Activated CD8-positive, alpha-beta memory T cell treated with anti-CD3 and anti-CD28 coated beads, Interleukin-2, amount 50 U/mL, for 24 hours (primary cell): ENCODE data around the gene CUEDC2.
A peak's percentile ranks its signal among the peaks of the same experiment; 100 is the strongest.

Experiments
- DNase-seq: peaks from one replicate; pipeline ENCODE4 v3.0.0-alpha.2; 2020; ENCODE audit errors: extremely low read depth

The CUEDC2 gene

GRCh38 chr10:102396730-102397151 lies 35.6 kb downstream of the CUEDC2 start:
- DNase-seq, result no peak

GRCh38 chr10:102396317-102396650 lies 36.1 kb downstream of the CUEDC2 start:
- no peak for DNase-seq

- DNase-seq, result peak; percentile 76
Measured at GRCh38 chr10:102395400-102396316, 36.7 kb downstream of the CUEDC2 start, which contains the start of gene NFKB2. NFKB2 (plus strand) TSS chr10:102395705; CDS start chr10:102395960, 255 bp downstream.

- peak; percentile 31 for DNase-seq
Measured at GRCh38 chr10:102394801-102395399, 37.5 kb downstream of the CUEDC2 start.

- DNase-seq, result peak; percentile 99
Measured at GRCh38 chr10:102394079-102394800, 38.1 kb downstream of the CUEDC2 start.

- DNase-seq, result no peak
Measured at GRCh38 chr10:102393411-102394078, 38.8 kb downstream of the CUEDC2 start.

GRCh38 chr10:102392306-102392705 lies 40.1 kb downstream of the CUEDC2 start:
- DNase-seq, result no peak

GRCh38 chr10:102389894-102390293 lies 42.5 kb downstream of the CUEDC2 start:
- no peak for DNase-seq

- DNase-seq, result no peak
Measured at GRCh38 chr10:102384606-102385429, 47.6 kb downstream of the CUEDC2 start.

- DNase-seq, result no peak
Measured at GRCh38 chr10:102384053-102384452, 48.3 kb downstream of the CUEDC2 start.

- no peak for DNase-seq
Measured at GRCh38 chr10:102382871-102383270, 49.5 kb downstream of the CUEDC2 start.

GRCh38 chr10:102381983-102382382 lies 50.4 kb downstream of the CUEDC2 start:
- no peak for DNase-seq

- DNase-seq, result no peak
Measured at GRCh38 chr10:102379383-102379782, 53.0 kb downstream of the CUEDC2 start.

- no peak for DNase-seq
Measured at GRCh38 chr10:102376901-102377300, 55.5 kb downstream of the CUEDC2 start.

- DNase-seq, result no peak
Measured at GRCh38 chr10:102375867-102376266, 56.5 kb downstream of the CUEDC2 start.

- no peak for DNase-seq
Measured at GRCh38 chr10:102375250-102375649, 57.1 kb downstream of the CUEDC2 start.
